HL-60 (cell line): ENCODE data around the gene HSPA12B.

Source experiments
- DNase-seq, 2 experiments: peaks; one replicate each; pipeline ENCODE4 v3.0.0-alpha.2; 2010 to 2020; ENCODE audit warnings: low read depth in 1 of 2, low spot score in 1 of 2
- H3K27ac ChIP-seq: fragments of 250-450 bp; sonication (Bioruptor Pico); replicated peaks from 2 replicates; pipeline ENCODE4 v1.5.1; 2020; ENCODE audit warnings: mild to moderate bottlenecking, moderate library complexity
- H3K27me3 ChIP-seq: fragments of 250-450 bp; sonication (Bioruptor Pico); 2 replicates; pipeline ENCODE4 v1.5.1; 2021; ENCODE audit warnings: mild to moderate bottlenecking, moderate library complexity; ENCODE audit not compliant: insufficient read depth, poor library complexity, severe bottlenecking
- H3K4me3 ChIP-seq: replicated peaks from 2 replicates; pipeline ENCODE4 v1.5.1; 2011; ENCODE audit warnings: mild to moderate bottlenecking, control low read depth, low read length; ENCODE audit not compliant: insufficient read depth
- GABPA ChIP-seq: IDR thresholded peaks from 2 replicates; pipeline ENCODE4 v1.6.1; 2012; ENCODE audit warnings: low read depth
- POLR2AphosphoS5 ChIP-seq: IDR thresholded peaks from 2 replicates; pipeline ENCODE4 v1.6.1; 2012; ENCODE audit warnings: low read depth
- SPI1 ChIP-seq: IDR thresholded peaks from 2 replicates; pipeline ENCODE4 v1.6.1; 2012; ENCODE audit warnings: low read depth, mild to moderate bottlenecking, borderline replicate concordance
- TF ChIP-seq, protein P1 (sequence below): IDR thresholded peaks from one replicate; pipeline ENCODE4 v1.5.1; 2011; ENCODE audit warnings: low read length, control low read depth, inconsistent platforms; ENCODE audit not compliant: insufficient read depth
- TF ChIP-seq, protein P2 (sequence below): IDR thresholded peaks from 2 replicates; pipeline ENCODE4 v1.6.1; 2012; ENCODE audit warnings: low read depth; ENCODE audit not compliant: insufficient replicate concordance

The HSPA12B gene

DNA sequence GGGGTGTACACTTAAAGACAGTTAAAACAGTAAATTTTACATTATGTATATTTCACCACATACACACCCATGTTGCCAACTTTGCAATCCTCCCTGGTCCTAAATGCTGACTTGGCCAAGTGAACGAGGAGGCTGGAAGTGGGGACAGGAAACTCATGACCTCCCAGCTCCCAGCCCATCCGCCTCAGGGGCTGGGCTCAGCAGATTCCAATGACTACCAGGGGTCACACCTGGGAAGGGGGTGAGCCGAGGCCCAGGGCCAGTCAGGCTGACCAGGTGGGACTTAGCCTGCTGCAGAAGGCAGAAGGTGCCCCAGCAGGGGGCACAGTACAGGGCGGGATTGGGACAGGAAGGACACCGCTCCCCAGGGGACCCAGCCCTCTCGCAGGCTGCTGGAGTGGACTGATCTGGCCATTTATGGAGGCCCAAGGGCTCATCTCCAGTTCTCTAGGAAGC, 22.4 kb upstream of the HSPA12B start:
- no peak for DNase-seq
- Histone ChIP-seq H3K27ac (no peak overlapping the region), H3K27me3 (no peaks in the 10 kb centered on the region), H3K4me3 (no peak overlapping the region)
- no peak for TF ChIP-seq GABPA
- TF ChIP-seq SPI1 = no peak
- TF ChIP-seq, protein P1, sequence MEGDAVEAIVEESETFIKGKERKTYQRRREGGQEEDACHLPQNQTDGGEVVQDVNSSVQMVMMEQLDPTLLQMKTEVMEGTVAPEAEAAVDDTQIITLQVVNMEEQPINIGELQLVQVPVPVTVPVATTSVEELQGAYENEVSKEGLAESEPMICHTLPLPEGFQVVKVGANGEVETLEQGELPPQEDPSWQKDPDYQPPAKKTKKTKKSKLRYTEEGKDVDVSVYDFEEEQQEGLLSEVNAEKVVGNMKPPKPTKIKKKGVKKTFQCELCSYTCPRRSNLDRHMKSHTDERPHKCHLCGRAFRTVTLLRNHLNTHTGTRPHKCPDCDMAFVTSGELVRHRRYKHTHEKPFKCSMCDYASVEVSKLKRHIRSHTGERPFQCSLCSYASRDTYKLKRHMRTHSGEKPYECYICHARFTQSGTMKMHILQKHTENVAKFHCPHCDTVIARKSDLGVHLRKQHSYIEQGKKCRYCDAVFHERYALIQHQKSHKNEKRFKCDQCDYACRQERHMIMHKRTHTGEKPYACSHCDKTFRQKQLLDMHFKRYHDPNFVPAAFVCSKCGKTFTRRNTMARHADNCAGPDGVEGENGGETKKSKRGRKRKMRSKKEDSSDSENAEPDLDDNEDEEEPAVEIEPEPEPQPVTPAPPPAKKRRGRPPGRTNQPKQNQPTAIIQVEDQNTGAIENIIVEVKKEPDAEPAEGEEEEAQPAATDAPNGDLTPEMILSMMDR = no peak
- TF ChIP-seq POLR2AphosphoS5 = no peak
- TF ChIP-seq, protein P2, sequence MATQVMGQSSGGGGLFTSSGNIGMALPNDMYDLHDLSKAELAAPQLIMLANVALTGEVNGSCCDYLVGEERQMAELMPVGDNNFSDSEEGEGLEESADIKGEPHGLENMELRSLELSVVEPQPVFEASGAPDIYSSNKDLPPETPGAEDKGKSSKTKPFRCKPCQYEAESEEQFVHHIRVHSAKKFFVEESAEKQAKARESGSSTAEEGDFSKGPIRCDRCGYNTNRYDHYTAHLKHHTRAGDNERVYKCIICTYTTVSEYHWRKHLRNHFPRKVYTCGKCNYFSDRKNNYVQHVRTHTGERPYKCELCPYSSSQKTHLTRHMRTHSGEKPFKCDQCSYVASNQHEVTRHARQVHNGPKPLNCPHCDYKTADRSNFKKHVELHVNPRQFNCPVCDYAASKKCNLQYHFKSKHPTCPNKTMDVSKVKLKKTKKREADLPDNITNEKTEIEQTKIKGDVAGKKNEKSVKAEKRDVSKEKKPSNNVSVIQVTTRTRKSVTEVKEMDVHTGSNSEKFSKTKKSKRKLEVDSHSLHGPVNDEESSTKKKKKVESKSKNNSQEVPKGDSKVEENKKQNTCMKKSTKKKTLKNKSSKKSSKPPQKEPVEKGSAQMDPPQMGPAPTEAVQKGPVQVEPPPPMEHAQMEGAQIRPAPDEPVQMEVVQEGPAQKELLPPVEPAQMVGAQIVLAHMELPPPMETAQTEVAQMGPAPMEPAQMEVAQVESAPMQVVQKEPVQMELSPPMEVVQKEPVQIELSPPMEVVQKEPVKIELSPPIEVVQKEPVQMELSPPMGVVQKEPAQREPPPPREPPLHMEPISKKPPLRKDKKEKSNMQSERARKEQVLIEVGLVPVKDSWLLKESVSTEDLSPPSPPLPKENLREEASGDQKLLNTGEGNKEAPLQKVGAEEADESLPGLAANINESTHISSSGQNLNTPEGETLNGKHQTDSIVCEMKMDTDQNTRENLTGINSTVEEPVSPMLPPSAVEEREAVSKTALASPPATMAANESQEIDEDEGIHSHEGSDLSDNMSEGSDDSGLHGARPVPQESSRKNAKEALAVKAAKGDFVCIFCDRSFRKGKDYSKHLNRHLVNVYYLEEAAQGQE = no peak

DNA sequence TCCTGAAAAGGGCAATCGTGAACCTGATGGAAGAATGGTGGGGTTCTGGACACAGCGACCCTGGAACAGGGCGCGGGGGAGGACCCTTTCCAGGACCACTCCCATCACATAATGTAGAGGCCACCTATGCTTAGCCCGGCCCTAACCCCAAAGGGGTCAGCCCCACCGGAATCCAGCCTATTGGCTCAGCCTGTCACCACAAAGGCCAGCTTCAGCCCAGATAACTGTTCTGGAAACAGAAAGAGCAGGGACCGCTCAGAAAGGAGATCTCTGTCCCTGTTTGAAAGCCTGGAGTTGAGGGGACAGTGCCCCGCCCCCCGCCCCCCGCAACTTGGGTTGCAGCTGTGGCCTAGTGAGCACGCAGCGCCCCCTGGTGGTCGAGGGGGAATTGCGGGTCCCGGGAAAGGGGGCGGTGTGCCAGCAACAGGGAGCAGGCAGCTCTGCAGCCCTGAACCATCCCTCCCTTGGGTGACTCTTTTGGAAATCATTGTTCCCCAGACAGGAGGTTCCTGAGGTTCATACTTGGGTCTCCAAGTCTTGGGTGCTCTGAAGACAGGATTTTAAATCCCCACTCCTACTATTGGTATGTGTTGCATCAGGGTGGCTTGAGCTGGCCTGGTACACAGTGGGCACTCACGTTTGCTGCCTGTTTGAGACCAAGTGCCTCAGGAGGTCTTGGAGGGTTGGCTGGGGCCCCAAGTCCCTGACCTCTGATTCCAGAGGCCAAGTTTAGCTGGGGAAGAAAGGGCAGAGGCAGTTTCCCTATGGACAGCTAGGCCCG, 21.6 kb upstream of the HSPA12B start:
- TF ChIP-seq SPI1 (no peak), POLR2AphosphoS5 (no peak)
- TF ChIP-seq, protein P1 = peak; percentile 51
- no peak overlapping the region for H3K27ac ChIP-seq
- H3K27me3 ChIP-seq = no peaks in the 10 kb centered on the region
- no peak overlapping the region for H3K4me3 ChIP-seq
- DNase-seq = peak in 1 of 2 experiments; percentile 48

DNA sequence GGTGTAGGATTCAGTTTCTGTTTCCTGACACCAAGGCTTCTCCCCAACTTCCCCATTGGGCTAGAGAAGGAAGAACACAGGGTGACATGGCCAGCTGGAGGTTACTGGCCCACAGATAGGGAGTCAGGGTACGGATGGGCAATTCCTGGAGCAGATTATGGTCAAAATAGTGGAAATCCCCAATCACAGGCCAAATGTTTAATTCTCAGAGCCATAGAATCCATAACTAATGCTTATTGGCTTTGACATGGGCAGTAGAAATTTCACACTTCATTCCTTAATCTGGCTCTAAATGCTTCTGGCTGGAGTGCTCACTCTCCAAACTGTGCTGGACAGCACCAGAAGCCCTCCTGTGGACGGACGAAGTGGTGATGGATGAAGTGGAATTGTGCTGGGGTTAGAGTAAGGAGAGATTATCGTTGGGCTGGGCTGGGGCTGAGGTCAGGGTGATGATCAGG, 21.0 kb upstream of the HSPA12B start:
- H3K4me3 ChIP-seq = no peak overlapping the region
- peak in 1 of 2 experiments; percentile 9 for DNase-seq
- no peak overlapping the region for H3K27ac ChIP-seq
- TF ChIP-seq POLR2AphosphoS5 = no peak
- TF ChIP-seq, protein P2 = peak; percentile 74
- TF ChIP-seq SPI1 = no peak
- H3K27me3 ChIP-seq = no peaks in the 10 kb centered on the region

DNA sequence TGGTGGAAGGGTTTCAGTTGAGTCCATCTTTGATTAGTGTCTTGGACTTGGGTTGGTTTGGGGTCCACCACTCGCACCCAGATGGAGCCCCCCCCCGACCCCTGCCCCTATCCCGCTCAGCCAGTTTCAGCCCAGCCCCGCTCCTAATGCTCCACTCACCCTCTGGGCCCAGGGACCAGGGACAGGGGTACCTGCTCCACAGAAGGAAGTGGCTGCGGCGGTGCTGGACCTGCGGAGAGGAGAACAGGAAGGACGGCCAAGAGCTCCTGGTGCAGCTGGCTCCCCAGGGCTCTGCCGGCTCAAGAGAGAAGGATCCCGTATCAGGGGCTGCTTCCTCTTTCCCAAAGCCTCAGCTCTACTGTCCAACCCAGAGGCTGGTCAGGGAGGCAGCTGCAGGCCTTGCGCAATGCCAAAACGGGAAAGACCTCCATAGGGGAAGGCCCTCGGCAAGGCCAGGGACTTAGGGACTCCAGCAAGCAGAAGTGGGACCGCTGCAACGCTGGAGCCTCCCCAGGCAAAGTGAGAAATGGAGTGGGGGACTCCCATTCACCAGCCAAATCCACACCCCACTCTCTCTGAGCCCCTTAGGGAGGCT, 20.1 kb upstream of the HSPA12B start, which contains the start of gene SIGLEC1:
SIGLEC1 (minus strand) TSS at position 322 of the 595 bp plus-strand sequence. CDS start 5,472 bp downstream, outside the sequence.
- TF ChIP-seq, protein P2 = peak; percentile 77
- TF ChIP-seq POLR2AphosphoS5 = peak; percentile 57; the same call in 1 of the 2 replicates
- TF ChIP-seq GABPA = 0 out of 2 replicates have a peak, but pooled peaks have one; percentile 43
- TF ChIP-seq, protein P1 = no peak
- TF ChIP-seq SPI1 = peak; percentile 68; the same call in 1 of the 2 replicates
- H3K27ac ChIP-seq = no peak within 1 kb of the TSS
- DNase-seq = peak; percentile 94 to 98
- no peak within 1 kb of the TSS for H3K4me3 ChIP-seq
- no peaks in the 10 kb centered on the region for H3K27me3 ChIP-seq
